ENCODE measurements around the gene EIF5. TPM values are rescaled to one million over a fixed set of nuclear protein-coding genes. Genes with fewer than 3 reads are reported as not detected.
"Not testable (repeated sequence)": the region's sequence is repeated elsewhere in the genome, so short reads cannot be mapped to it uniquely, and the experiment has no call there.

EIF5 gene
- total RNA-seq, 6 donors from 2014 or later, result 103 to 265 (median 176) TPM

- WGBS, 2 donors, result 87 to 92% methylated on average over 13 of the region's 13 CpGs
- Histone ChIP-seq H3K9me3 (no peaks in the 10 kb centered on the region), H3K4me1 (no peaks in the 10 kb centered on the region), H3K36me3 (peaks cover 0 to 2% (median under 1%) of the 10 kb centered on the region in 4 donors), H3K27me3 (no peaks in the 10 kb centered on the region), H3K27ac (no peak overlapping the region), H3K4me3 (no peak overlapping the region)
- DNase-seq (no peak), ATAC-seq (ENCODE audit: low FRiP score in 2 of 2) (no peak)
- TF ChIP-seq POLR2AphosphoS5 (IDR thresholded peaks at IDR 0.05), result no peak
- no peak for TF ChIP-seq CTCF (IDR thresholded peaks at IDR 0.05)
- no peak for TF ChIP-seq POLR2A (IDR thresholded peaks at IDR 0.05)
- no peak for TF ChIP-seq EP300 (IDR thresholded peaks at IDR 0.05)
Observed at GRCh38 chr14:103349982-103350381, 15.9 kb downstream of the EIF5 start.

- Histone ChIP-seq H3K4me1 (no peaks in the 10 kb centered on the region), H3K9me3 (no peaks in the 10 kb centered on the region), H3K4me3 (no peak overlapping the region), H3K36me3 (no peaks in the 10 kb centered on the region), H3K27ac (no peak overlapping the region), H3K27me3 (no peaks in the 10 kb centered on the region)
- DNase-seq, result no peak
- 76 to 88% methylated on average over 7 of the region's 7 CpGs for WGBS, 2 donors
- no peak for TF ChIP-seq POLR2AphosphoS5 (IDR thresholded peaks at IDR 0.05)
- no peak for TF ChIP-seq POLR2A (IDR thresholded peaks at IDR 0.05)
- no peak for TF ChIP-seq EP300 (IDR thresholded peaks at IDR 0.05)
- no peak for ATAC-seq (ENCODE audit: low FRiP score in 2 of 2)
Observed at GRCh38 chr14:103353362-103353761, 19.3 kb downstream of the EIF5 start.

- H3K9me3 ChIP-seq, result no peaks in the 10 kb centered on the region
- no peaks in the 10 kb centered on the region for H3K27me3 ChIP-seq
- no peak for DNase-seq
- no peak for TF ChIP-seq CTCF (IDR thresholded peaks at IDR 0.05)
- TF ChIP-seq EP300 (IDR thresholded peaks at IDR 0.05), result no peak
- TF ChIP-seq POLR2A (IDR thresholded peaks at IDR 0.05), result no peak
- TF ChIP-seq POLR2AphosphoS5 (IDR thresholded peaks at IDR 0.05), result no peak
- no peak for ATAC-seq (ENCODE audit: low FRiP score in 2 of 2)
- no peaks in the 10 kb centered on the region for H3K4me1 ChIP-seq
- 89 to 90% methylated on average over 7 of the region's 7 CpGs for WGBS, 2 donors
- H3K27ac ChIP-seq, result no peak overlapping the region
- H3K4me3 ChIP-seq, result no peak overlapping the region
- no peaks in the 10 kb centered on the region for H3K36me3 ChIP-seq
Observed at GRCh38 chr14:103354141-103354540, 20.1 kb downstream of the EIF5 start.

- 62 to 67% methylated on average over 9 of the region's 9 CpGs for WGBS, 2 donors
- Histone ChIP-seq H3K4me1 (no peaks in the 10 kb centered on the region), H3K27me3 (no peaks in the 10 kb centered on the region), H3K36me3 (no peaks in the 10 kb centered on the region), H3K9me3 (no peaks in the 10 kb centered on the region), H3K4me3 (no peak overlapping the region), H3K27ac (no peak overlapping the region)
- TF ChIP-seq POLR2AphosphoS5 (IDR thresholded peaks at IDR 0.05) (no peak), POLR2A (IDR thresholded peaks at IDR 0.05) (no peak), EP300 (IDR thresholded peaks at IDR 0.05) (no peak), CTCF (IDR thresholded peaks at IDR 0.05) (no peak)
- ATAC-seq (ENCODE audit: low FRiP score in 2 of 2) (no peak), DNase-seq (no peak)
Observed at GRCh38 chr14:103356024-103356682, 22.1 kb downstream of the EIF5 start.

- WGBS, 2 donors, result 94 to 95% methylated on average over 10 of the region's 10 CpGs
- not testable (repeated sequence) for H3K4me3 ChIP-seq; H3K36me3 ChIP-seq; ATAC-seq (ENCODE audit: low FRiP score in 2 of 2); H3K4me1 ChIP-seq; H3K27me3 ChIP-seq; H3K27ac ChIP-seq; DNase-seq; H3K9me3 ChIP-seq
Observed at GRCh38 chr14:103357552-103357951, 23.5 kb downstream of the EIF5 start.

GRCh38 chr14:103360548-103360947 is 26.5 kb downstream of the EIF5 start:
- H3K27me3 ChIP-seq, result no peaks in the 10 kb centered on the region
- no peak for ATAC-seq (ENCODE audit: low FRiP score in 2 of 2)
- DNase-seq, result no peak
- H3K9me3 ChIP-seq, result peaks cover 3 to 11% (median 7%) of the 10 kb centered on the region in 4 donors
- H3K4me1 ChIP-seq, result no peaks in the 10 kb centered on the region
- H3K27ac ChIP-seq, result no peak overlapping the region
- no peaks in the 10 kb centered on the region for H3K36me3 ChIP-seq
- TF ChIP-seq EP300 (IDR thresholded peaks at IDR 0.05) (no peak), CTCF (IDR thresholded peaks at IDR 0.05) (no peak), POLR2AphosphoS5 (IDR thresholded peaks at IDR 0.05) (no peak), POLR2A (IDR thresholded peaks at IDR 0.05) (no peak)
- H3K4me3 ChIP-seq, result no peak overlapping the region
- 87 to 91% methylated on average over 7 of the region's 7 CpGs for WGBS, 2 donors
